ENCODE measurements around the gene GET3. TPM values are rescaled to one million over a fixed set of nuclear protein-coding genes. Genes with fewer than 3 reads are reported as not detected.
A peak's percentile ranks its signal among the peaks of the same experiment; 100 is the strongest.
"Not testable (repeated sequence)": the region's sequence is repeated elsewhere in the genome, so short reads cannot be mapped to it uniquely, and the experiment has no call there.

The GET3 gene
- 64.2 TPM for polyA plus RNA-seq

GRCh38 chr19:12736995-12737834 is at the start of gene GET3:
TSS of gene GET3 (plus strand) at chr19:12737497. CDS start at chr19:12737506, 9 bp downstream.
- Mint-ChIP-seq H3K27ac (peak within 1 kb of the TSS; percentile 88 to 99 (median 93)), H3K27me3 (peaks cover 2% of the 10 kb centered on the region), H3K36me3 (peaks cover 6% of the 10 kb centered on the region), H3K4me3 (peak within 1 kb of the TSS; percentile 82 to 100 (median 100)), H3K9me3 (no peaks in the 10 kb centered on the region), H3K4me1 (peaks cover 17 to 32% (median 27%) of the 10 kb centered on the region in 3 donors)

- H3K4me1 Mint-ChIP-seq: peaks cover 0 to 4% (median 2%) of the 10 kb centered on the region in 3 donors
- no peaks in the 10 kb centered on the region for H3K27me3 Mint-ChIP-seq
- H3K9me3 Mint-ChIP-seq: no peaks in the 10 kb centered on the region
- no peak overlapping the region for H3K4me3 Mint-ChIP-seq
- H3K36me3 Mint-ChIP-seq: peaks cover under 1% of the 10 kb centered on the region
- H3K27ac Mint-ChIP-seq: no peak overlapping the region
Measured at GRCh38 chr19:12689012-12689411, 48.3 kb upstream of the GET3 start.

GRCh38 chr19:12689581-12690216 is 47.6 kb upstream of the GET3 start:
- Mint-ChIP-seq H3K4me1 (peaks cover 0 to 4% (median 0%) of the 10 kb centered on the region in 3 donors), H3K9me3 (no peaks in the 10 kb centered on the region), H3K27me3 (no peaks in the 10 kb centered on the region), H3K4me3 (no peak overlapping the region), H3K27ac (no peak overlapping the region), H3K36me3 (no peaks in the 10 kb centered on the region)

- H3K27ac Mint-ChIP-seq: peak overlapping the region in 2 of 3 donors; percentile 50 to 51
- H3K9me3 Mint-ChIP-seq: no peaks in the 10 kb centered on the region
- H3K4me1 Mint-ChIP-seq: peaks cover 0 to 7% (median 6%) of the 10 kb centered on the region in 3 donors
- H3K36me3 Mint-ChIP-seq: no peaks in the 10 kb centered on the region
- no peak overlapping the region for H3K4me3 Mint-ChIP-seq
- no peaks in the 10 kb centered on the region for H3K27me3 Mint-ChIP-seq
Measured at GRCh38 chr19:12692960-12693359, 44.3 kb upstream of the GET3 start.

- peak overlapping the region in 1 of 3 donors; percentile 51 for H3K27ac Mint-ChIP-seq
- H3K4me3 Mint-ChIP-seq: peak overlapping the region in 2 of 4 donors; percentile 50 to 58
- H3K27me3 Mint-ChIP-seq: no peaks in the 10 kb centered on the region
- H3K36me3 Mint-ChIP-seq: peaks cover under 1% of the 10 kb centered on the region
- H3K4me1 Mint-ChIP-seq: peaks cover 0 to 8% (median 7%) of the 10 kb centered on the region in 3 donors
- no peaks in the 10 kb centered on the region for H3K9me3 Mint-ChIP-seq
Measured at GRCh38 chr19:12694641-12695040, 42.7 kb upstream of the GET3 start.

- Mint-ChIP-seq H3K36me3 (peaks cover 2% of the 10 kb centered on the region), H3K27me3 (no peaks in the 10 kb centered on the region), H3K27ac (peak overlapping the region in 1 of 3 donors; percentile 51), H3K9me3 (no peaks in the 10 kb centered on the region), H3K4me3 (peak overlapping the region in 3 of 4 donors; percentile 33 to 58 (median 45)), H3K4me1 (peaks cover 0 to 8% (median 7%) of the 10 kb centered on the region in 3 donors)
Measured at GRCh38 chr19:12695096-12695495, 42.2 kb upstream of the GET3 start.

- no peaks in the 10 kb centered on the region for H3K9me3 Mint-ChIP-seq
- no peaks in the 10 kb centered on the region for H3K27me3 Mint-ChIP-seq
- H3K36me3 Mint-ChIP-seq: peaks cover 2% of the 10 kb centered on the region
- H3K4me1 Mint-ChIP-seq: peaks cover 0 to 8% (median 7%) of the 10 kb centered on the region in 3 donors
- H3K27ac Mint-ChIP-seq: peak overlapping the region in 1 of 3 donors; percentile 92
- peak overlapping the region; percentile 72 to 88 (median 76) for H3K4me3 Mint-ChIP-seq
Measured at GRCh38 chr19:12695514-12695913, 41.8 kb upstream of the GET3 start.

- H3K27ac Mint-ChIP-seq: peak overlapping the region in 2 of 3 donors; percentile 92 to 97
- peaks cover 2% of the 10 kb centered on the region for H3K36me3 Mint-ChIP-seq
- no peaks in the 10 kb centered on the region for H3K27me3 Mint-ChIP-seq
- peaks cover 0 to 8% (median 7%) of the 10 kb centered on the region in 3 donors for H3K4me1 Mint-ChIP-seq
- peak overlapping the region; percentile 90 to 95 (median 92) for H3K4me3 Mint-ChIP-seq
- no peaks in the 10 kb centered on the region for H3K9me3 Mint-ChIP-seq
Measured at GRCh38 chr19:12695997-12696365, 41.3 kb upstream of the GET3 start.

GRCh38 chr19:12696366-12697335 is 40.6 kb upstream of the GET3 start, which contains the start of gene FBXW9:
TSS of gene FBXW9 (minus strand) at chr19:12696631. CDS start at chr19:12696581, 50 bp downstream.
- Mint-ChIP-seq H3K36me3 (peaks cover 2% of the 10 kb centered on the region), H3K4me3 (peak within 1 kb of the TSS; percentile 90 to 95 (median 92)), H3K9me3 (no peaks in the 10 kb centered on the region), H3K27ac (peak within 1 kb of the TSS; percentile 92 to 97 (median 95)), H3K27me3 (no peaks in the 10 kb centered on the region), H3K4me1 (peaks cover 0 to 8% (median 7%) of the 10 kb centered on the region in 3 donors)

GRCh38 chr19:12697425-12697824 is 39.9 kb upstream of the GET3 start:
- not testable (repeated sequence) for H3K36me3 Mint-ChIP-seq, H3K9me3 Mint-ChIP-seq, H3K27me3 Mint-ChIP-seq, H3K4me1 Mint-ChIP-seq
- peak overlapping the region in 1 of 3 donors; percentile 59 for H3K27ac Mint-ChIP-seq
- H3K4me3 Mint-ChIP-seq: peak overlapping the region in 3 of 4 donors; percentile 37 to 68 (median 63)

GRCh38 chr19:12698138-12698537 is 39.2 kb upstream of the GET3 start:
- H3K9me3 Mint-ChIP-seq: no peaks in the 10 kb centered on the region
- H3K4me3 Mint-ChIP-seq: peak overlapping the region; percentile 70 to 85 (median 76)
- peak overlapping the region; percentile 16 to 49 (median 40) for H3K27ac Mint-ChIP-seq
- H3K36me3 Mint-ChIP-seq: peaks cover 2% of the 10 kb centered on the region
- H3K27me3 Mint-ChIP-seq: no peaks in the 10 kb centered on the region
- H3K4me1 Mint-ChIP-seq: peaks cover 0 to 8% (median 7%) of the 10 kb centered on the region in 3 donors

- no peaks in the 10 kb centered on the region for H3K9me3 Mint-ChIP-seq
- no peak overlapping the region for H3K4me3 Mint-ChIP-seq
- peaks cover 3% of the 10 kb centered on the region for H3K36me3 Mint-ChIP-seq
- no peaks in the 10 kb centered on the region for H3K27me3 Mint-ChIP-seq
- H3K27ac Mint-ChIP-seq: no peak overlapping the region
- peaks cover 0 to 4% (median 1%) of the 10 kb centered on the region in 3 donors for H3K4me1 Mint-ChIP-seq
Measured at GRCh38 chr19:12701596-12702282, 35.6 kb upstream of the GET3 start.

- Mint-ChIP-seq H3K4me1 (peaks cover 0 to 2% (median 0%) of the 10 kb centered on the region in 3 donors), H3K27ac (peak overlapping the region in 2 of 3 donors; percentile 43 to 48), H3K9me3 (no peaks in the 10 kb centered on the region), H3K4me3 (peak overlapping the region in 1 of 4 donors; percentile 11), H3K27me3 (no peaks in the 10 kb centered on the region), H3K36me3 (peaks cover 3% of the 10 kb centered on the region)
Measured at GRCh38 chr19:12703046-12703445, 34.3 kb upstream of the GET3 start.

- Mint-ChIP-seq H3K27me3 (no peaks in the 10 kb centered on the region), H3K4me3 (no peak overlapping the region), H3K27ac (no peak overlapping the region), H3K4me1 (no peaks in the 10 kb centered on the region), H3K9me3 (no peaks in the 10 kb centered on the region), H3K36me3 (peaks cover 2% of the 10 kb centered on the region)
Measured at GRCh38 chr19:12705169-12705568, 32.1 kb upstream of the GET3 start.
